Caco-2 (cell line): ENCODE measurements around the gene LCN12. TPM values are rescaled to one million over a fixed set of nuclear protein-coding genes. Genes with fewer than 3 reads are reported as not detected.

Experiments used
- BruUV-seq: library from RNA; stranded (reverse); fragments of 400-500 nt; replicated peaks from 2 replicates; lab custom pipeline; 2021; lab: Mats Ljungman, UMichigan
- CTCF ChIA-PET: fragments of 300-600 bp; sonication (Branson Sonifier 250); formaldehyde crosslinking; loops from one replicate; lab custom pipeline; 2022; ENCODE audit warnings: antibody characterized with exemption; lab: Charles Lee
- POLR2A ChIA-PET: fragments of 300-600 bp; sonication (Branson Sonifier 250); formaldehyde crosslinking; loops from one replicate; lab custom pipeline; 2022; ENCODE audit warnings: antibody characterized with exemption; lab: Charles Lee
- DNase-seq, 2 experiments: peaks; one replicate each; pipeline versions ENCODE4 v3.0.0 to v3.0.0-alpha.2; 2020 to 2022
- H3K27me3 ChIP-seq: replicated peaks from 2 replicates; pipeline ENCODE4 v1.6.0; 2011; ENCODE audit warnings: low read length; ENCODE audit not compliant: control insufficient read depth, insufficient read depth
- H3K36me3 ChIP-seq: 2 replicates; pipeline ENCODE4 v1.5.1; 2011; ENCODE audit warnings: low read length; ENCODE audit not compliant: control insufficient read depth, insufficient read depth
- H3K4me1 ChIP-seq: fragments of 250-450 bp; sonication (Bioruptor Pico); 2 replicates; pipeline ENCODE4 v1.5.1; 2020; ENCODE audit warnings: mild to moderate bottlenecking
- H3K4me3 ChIP-seq: 2 replicates; pipeline ENCODE4 v1.5.1; 2011; ENCODE audit warnings: low read depth, mild to moderate bottlenecking, control low read depth, low read length
- H3K9me3 ChIP-seq: fragments of 250-450 bp; sonication (Bioruptor Pico); 2 replicates; pipeline ENCODE4 v1.5.1; 2020; ENCODE audit warnings: mild to moderate bottlenecking, moderate library complexity
- H3K27ac Mint-ChIP-seq: one replicate; pipeline ENCODE4 v1.8.0; 2022; ENCODE audit warnings: mixed read lengths; ENCODE audit not compliant: unreplicated experiment
- H3K27me3 Mint-ChIP-seq: one replicate; pipeline ENCODE4 v1.8.0; 2022; ENCODE audit warnings: mixed read lengths; ENCODE audit not compliant: insufficient read depth, unreplicated experiment
- H3K36me3 Mint-ChIP-seq: one replicate; pipeline ENCODE4 v1.8.0; 2022; ENCODE audit warnings: mild to moderate bottlenecking, mixed read lengths; ENCODE audit not compliant: insufficient read depth, unreplicated experiment
- H3K4me1 Mint-ChIP-seq: one replicate; pipeline ENCODE4 v1.8.0; 2022; ENCODE audit warnings: low read depth, mixed read lengths; ENCODE audit not compliant: unreplicated experiment
- H3K4me3 Mint-ChIP-seq: one replicate; pipeline ENCODE4 v1.8.0; 2022; ENCODE audit warnings: mild to moderate bottlenecking, moderate library complexity, mixed read lengths; ENCODE audit not compliant: unreplicated experiment
- H3K9me3 Mint-ChIP-seq: one replicate; pipeline ENCODE4 v1.8.0; 2022; ENCODE audit warnings: mixed read lengths; ENCODE audit not compliant: unreplicated experiment
- intact Hi-C: fragments of 100-400 bp; cut with micrococcal nuclease; formaldehyde crosslinking; loops from one replicate; pipeline ENCODE4 v1.10.0; 2022; ENCODE audit not compliant: unreplicated experiment
- total RNA-seq: library from RNA; stranded (reverse); gene quantifications from 2 replicates; pipeline ENCODE4 v1.2.3, GENCODE V29; 2022
- TF ChIP-seq, protein P1 (sequence below), 2 experiments: fragments of 200-600 bp in 1 of 2; IDR thresholded peaks; 1 replicate in 1 of 2; 2 replicates in 1 of 2; pipeline versions ENCODE4 v1.5.1 to v1.8.0; 2011 to 2022; ENCODE audit warnings: antibody characterized with exemption in 1 of 2, control low read depth in 1 of 2, inconsistent platforms in 1 of 2, low read depth in 1 of 2, low read length in 1 of 2, mild to moderate bottlenecking in 1 of 2, moderate library complexity in 1 of 2; ENCODE audit not compliant: insufficient read depth in 1 of 2, severe bottlenecking in 1 of 2, unreplicated experiment in 1 of 2

Gene LCN12
- total RNA-seq, 1 experiment from 2014 or later, result 20.0 TPM

GRCh38 chr9:136995362-136995761 lies 43.3 kb downstream of the LCN12 start:
- Histone ChIP-seq H3K4me1 (peaks cover 42% of the 10 kb centered on the region), H3K9me3 (no peaks in the 10 kb centered on the region), H3K36me3 (no peaks in the 10 kb centered on the region), H3K4me3 (no peak overlapping the region), H3K27me3 (no peaks in the 10 kb centered on the region)
- peaks cover 14% of the 10 kb centered on the region for H3K4me1 Mint-ChIP-seq
- H3K4me3 Mint-ChIP-seq, result no peak overlapping the region
- CTCF ChIA-PET, result interaction anchor here (0.5 to 2.8 kb wide), 5 partner anchors 27 to 72 kb away, joined by 4 to 13 read pairs (median 4); no protein-coding TSS in a partner anchor
- TF ChIP-seq, protein P1, sequence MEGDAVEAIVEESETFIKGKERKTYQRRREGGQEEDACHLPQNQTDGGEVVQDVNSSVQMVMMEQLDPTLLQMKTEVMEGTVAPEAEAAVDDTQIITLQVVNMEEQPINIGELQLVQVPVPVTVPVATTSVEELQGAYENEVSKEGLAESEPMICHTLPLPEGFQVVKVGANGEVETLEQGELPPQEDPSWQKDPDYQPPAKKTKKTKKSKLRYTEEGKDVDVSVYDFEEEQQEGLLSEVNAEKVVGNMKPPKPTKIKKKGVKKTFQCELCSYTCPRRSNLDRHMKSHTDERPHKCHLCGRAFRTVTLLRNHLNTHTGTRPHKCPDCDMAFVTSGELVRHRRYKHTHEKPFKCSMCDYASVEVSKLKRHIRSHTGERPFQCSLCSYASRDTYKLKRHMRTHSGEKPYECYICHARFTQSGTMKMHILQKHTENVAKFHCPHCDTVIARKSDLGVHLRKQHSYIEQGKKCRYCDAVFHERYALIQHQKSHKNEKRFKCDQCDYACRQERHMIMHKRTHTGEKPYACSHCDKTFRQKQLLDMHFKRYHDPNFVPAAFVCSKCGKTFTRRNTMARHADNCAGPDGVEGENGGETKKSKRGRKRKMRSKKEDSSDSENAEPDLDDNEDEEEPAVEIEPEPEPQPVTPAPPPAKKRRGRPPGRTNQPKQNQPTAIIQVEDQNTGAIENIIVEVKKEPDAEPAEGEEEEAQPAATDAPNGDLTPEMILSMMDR (IDR thresholded peaks at IDR 0.05; ENCODE audit: insufficient read depth in 1 of 2, low read depth in 1 of 2, low read length in 1 of 2, severe bottlenecking in 1 of 2, unreplicated experiment in 1 of 2), result no peak
- intact Hi-C loops, result no loop called here
- H3K27ac Mint-ChIP-seq, result no peak overlapping the region
- DNase-seq, result no peak
- H3K36me3 Mint-ChIP-seq, result peaks cover 45% of the 10 kb centered on the region
- no peaks in the 10 kb centered on the region for H3K9me3 Mint-ChIP-seq
- POLR2A ChIA-PET, result no interaction called here
- BruUV-seq, result no TSS peak
- no peaks in the 10 kb centered on the region for H3K27me3 Mint-ChIP-seq

DNA sequence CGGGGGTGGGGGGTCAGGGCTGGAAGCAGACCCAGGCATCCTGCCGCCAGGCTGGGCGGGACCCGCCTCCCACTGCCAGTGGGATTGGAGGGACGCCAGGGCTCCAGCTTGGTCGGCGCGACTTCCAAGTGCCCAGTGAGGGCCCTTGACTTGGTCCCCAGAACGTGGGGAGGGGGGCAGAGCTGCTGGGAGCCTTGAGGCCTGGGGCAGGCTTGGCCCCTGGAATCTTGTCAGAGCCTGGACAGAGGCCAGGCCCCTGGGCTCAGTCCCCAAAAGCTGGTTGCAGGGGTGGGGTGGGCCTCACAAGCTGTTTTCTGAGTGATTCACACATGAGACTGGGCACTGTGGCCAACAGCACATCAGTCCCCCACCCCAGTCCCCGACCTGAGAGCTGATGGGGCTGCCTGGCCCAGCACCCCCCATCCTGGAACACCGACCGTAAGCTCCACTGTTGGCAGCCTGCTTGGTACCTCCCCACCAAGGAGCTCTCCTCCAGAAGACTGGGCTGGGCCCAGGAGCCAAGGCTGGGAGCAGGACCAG lies 43.8 kb downstream of the LCN12 start:
- peaks cover 38% of the 10 kb centered on the region for H3K4me1 ChIP-seq

More for the DNA sequence above, 43.8 kb downstream of the LCN12 start:
- Mint-ChIP-seq H3K9me3 (no peaks in the 10 kb centered on the region), H3K4me3 (peak overlapping the region; percentile 67), H3K27ac (no peak overlapping the region), H3K4me1 (peaks cover 10% of the 10 kb centered on the region), H3K36me3 (peaks cover 41% of the 10 kb centered on the region), H3K27me3 (no peaks in the 10 kb centered on the region)
- Histone ChIP-seq H3K27me3 (no peaks in the 10 kb centered on the region), H3K9me3 (no peaks in the 10 kb centered on the region), H3K4me3 (peak overlapping the region; percentile 34; the same call in 1 of the 2 replicates), H3K36me3 (no peaks in the 10 kb centered on the region)
- DNase-seq, result no peak
- intact Hi-C loops, result loop anchor here (2.0 kb wide), 1 partner anchor 47 kb away; no protein-coding TSS in a partner anchor
- ChIA-PET CTCF (interaction anchor here (0.5 to 2.8 kb wide), 9 partner anchors 18 to 91 kb away, joined by 3 to 13 read pairs (median 4); partner anchors contain the start of genes FBXW5, MAN1B1 and NPDC1), POLR2A (no interaction called here)
- TF ChIP-seq, protein P1 (IDR thresholded peaks at IDR 0.05; ENCODE audit: insufficient read depth in 1 of 2, low read depth in 1 of 2, low read length in 1 of 2, severe bottlenecking in 1 of 2, unreplicated experiment in 1 of 2), result no peak
- no TSS peak for BruUV-seq
